ENCODE data around the gene NCSTN. TPM values are rescaled to one million over a fixed set of nuclear protein-coding genes. Genes with fewer than 3 reads are reported as not detected.

Gene NCSTN
- total RNA-seq, 1 experiment from 2014 or later: 67.8 TPM

GRCh38 chr1:160401487-160401805, 58.3 kb downstream of the NCSTN start:
- Histone ChIP-seq H2BK120ac (ENCODE audit: low read depth, low read length, poor library complexity, severe bottlenecking) (no peak overlapping the region), H3K56ac (ENCODE audit: insufficient read length, low read depth, low read length) (no peak overlapping the region), H3T11ph (ENCODE audit: low read length) (no peak overlapping the region), H3K4me1 (ENCODE audit: insufficient read depth, low read length) (peaks cover 27% of the 10 kb centered on the region; the same call in 1 of the 2 replicates), H3K9ac (ENCODE audit: extremely low read depth, insufficient read length, low read length) (peak overlapping the region; percentile 68), H3K23me2 (ENCODE audit: insufficient read length, low read depth, low read length, poor library complexity, severe bottlenecking) (peaks cover 17% of the 10 kb centered on the region), H4K8ac (replicated peaks; ENCODE audit: insufficient read length, low read depth, low read length) (no peak overlapping the region), H3K14ac (ENCODE audit: insufficient read depth, low read length) (peak overlapping the region; percentile 33; the same call in 1 of the 2 replicates), H4K91ac (ENCODE audit: insufficient read length, low read depth, low read length) (no peak overlapping the region), H3K4me2 (ENCODE audit: insufficient read depth, insufficient read length, low read length) (peak overlapping the region; percentile 95), H3K27me3 (ENCODE audit: insufficient read depth, low read length) (no peaks in the 10 kb centered on the region), H2BK20ac (ENCODE audit: low read depth, low read length, poor library complexity, severe bottlenecking) (no peak overlapping the region), H3K18ac (ENCODE audit: insufficient read length, low read depth, low read length) (no peak overlapping the region), H3K79me2 (ENCODE audit: insufficient read depth, low read length) (peaks cover 24% of the 10 kb centered on the region; the same call in 1 of the 2 replicates), H2AK5ac (ENCODE audit: insufficient read length, low read length) (no peak overlapping the region), H4K5ac (ENCODE audit: insufficient read length, low read depth, low read length) (no peak overlapping the region), H2BK5ac (ENCODE audit: insufficient read length, low read length) (no peak overlapping the region), H3K4ac (ENCODE audit: low read depth, low read length) (no peak overlapping the region), H3K79me1 (ENCODE audit: insufficient read depth, low read depth, low read length, poor library complexity, severe bottlenecking) (no peaks in the 10 kb centered on the region), H2BK12ac (ENCODE audit: insufficient read length, low read depth, low read length) (no peak overlapping the region), H2AFZ (ENCODE audit: low read length) (no peak overlapping the region), H3K9me3 (ENCODE audit: control insufficient read depth, low read depth, low read length) (no peaks in the 10 kb centered on the region), H3K27ac (ENCODE audit: insufficient read length, low read depth, low read length) (no peak overlapping the region), H3K23ac (ENCODE audit: insufficient read length, low read depth, low read length) (peak overlapping the region; percentile 24), H2BK15ac (ENCODE audit: low read depth, low read length) (no peak overlapping the region), H4K20me1 (ENCODE audit: control insufficient read depth, insufficient read depth, insufficient read length) (no peaks in the 10 kb centered on the region)
- Mint-ChIP-seq H3K27me3 (ENCODE audit: low read depth) (no peaks in the 10 kb centered on the region), H3K36me3 (ENCODE audit: insufficient read depth in 1 of 3, low read depth in 3 of 3) (peaks cover 0 to 13% (median 4%) of the 10 kb centered on the region in 3 experiments; a peak in 4 of 7 replicates), H3K4me1 (peaks cover 63% of the 10 kb centered on the region in 2 experiments), H3K27ac (peak overlapping the region in 2 of 3 experiments; percentile 16 to 93; a peak in 5 of 7 replicates), H3K4me3 (peak overlapping the region; percentile 91), H3K9me3 (no peaks in the 10 kb centered on the region)
- no peak for DNase-seq
- TF ChIP-seq CTCF (conservative IDR thresholded peaks at IDR 0.05): no peak
- no CpG with 5 or more reads among the region's 7 CpGs for WGBS (ENCODE audit: extremely low coverage, insufficient read length, low lambda C conversion rate)

Data from H9 (cell line).